Left renal cortex interstitium (tissue), 4 donors: ENCODE results near the gene OR4N2. TPM values are rescaled to one million over a fixed set of nuclear protein-coding genes. Genes with fewer than 3 reads are reported as not detected.
"Not testable (repeated sequence)": the region's sequence is repeated elsewhere in the genome, so short reads cannot be mapped to it uniquely, and the experiment has no call there.

ENCODE experiments used
- DNase-seq, 4 donors: peaks; one replicate each; pipeline ENCODE4 v3.0.0-alpha.2; 2013; ENCODE audit warnings: low read depth in 4 of 4, low spot score in 2 of 4, missing footprints in 1 of 4
- polyA plus RNA-seq, 4 donors: library from polyadenylated mRNA; unstranded; fragments of 120-200 nt; gene quantifications; one replicate each; pipeline ENCODE4 v1.2.1, GENCODE V29; 2013; ENCODE audit not compliant: insufficient read length in 4 of 4

The OR4N2 gene
- not detected for polyA plus RNA-seq

- not testable (repeated sequence) for DNase-seq
These were observed at the start of gene OR4N2 for GRCh38 chr14:19803470-19803869. OR4N2 (plus strand) TSS chr14:19803770; CDS start chr14:19827449, 23,679 bp downstream.

- no peak for DNase-seq
These were observed 49.4 kb upstream of the OR4N2 start for GRCh38 chr14:19754172-19754571.

- DNase-seq: not testable (repeated sequence)
These were observed 32.1 kb upstream of the OR4N2 start for GRCh38 chr14:19771491-19771890.

GRCh38 chr14:19771895-19772430 is 31.6 kb upstream of the OR4N2 start:
- no peak for DNase-seq

- DNase-seq: not testable (repeated sequence)
These were observed 31.1 kb upstream of the OR4N2 start for GRCh38 chr14:19772454-19772853.

GRCh38 chr14:19773204-19773603 is 30.4 kb upstream of the OR4N2 start, which contains the start of gene OR4M1:
OR4M1 (plus strand) TSS chr14:19773504; CDS start chr14:19780323, 6,819 bp downstream.
- DNase-seq: not testable (repeated sequence)

- DNase-seq: no peak
These were observed 28.0 kb upstream of the OR4N2 start for GRCh38 chr14:19775587-19775986.

- not testable (repeated sequence) for DNase-seq
These were observed 17.7 kb upstream of the OR4N2 start for GRCh38 chr14:19785848-19786247.

GRCh38 chr14:19787318-19787717 is 16.3 kb upstream of the OR4N2 start:
- not testable (repeated sequence) for DNase-seq

- DNase-seq: not testable (repeated sequence)
These were observed 15.4 kb upstream of the OR4N2 start for GRCh38 chr14:19788150-19788549.

- not testable (repeated sequence) for DNase-seq
These were observed 7.0 kb upstream of the OR4N2 start for GRCh38 chr14:19796520-19797108.

GRCh38 chr14:19799880-19800279 is 3.7 kb upstream of the OR4N2 start:
- DNase-seq: no peak

GRCh38 chr14:19800282-19801117 is 3.1 kb upstream of the OR4N2 start:
- no peak for DNase-seq

- DNase-seq: no peak
These were observed 2.5 kb upstream of the OR4N2 start for GRCh38 chr14:19801118-19801464.

GRCh38 chr14:19813171-19813920 is 9.8 kb downstream of the OR4N2 start:
- DNase-seq: not testable (repeated sequence)

GRCh38 chr14:19819879-19820278 is 16.3 kb downstream of the OR4N2 start:
- not testable (repeated sequence) for DNase-seq

GRCh38 chr14:19821016-19821415 is 17.4 kb downstream of the OR4N2 start:
- DNase-seq: not testable (repeated sequence)

- no peak for DNase-seq
These were observed 19.6 kb downstream of the OR4N2 start for GRCh38 chr14:19823178-19823577.

GRCh38 chr14:19823765-19824164 is 20.2 kb downstream of the OR4N2 start:
- no peak for DNase-seq

- DNase-seq: not testable (repeated sequence)
These were observed 24.2 kb downstream of the OR4N2 start for GRCh38 chr14:19827626-19828244.
